Measurements from ENCODE around the gene CCNDBP1. TPM values are rescaled to one million over a fixed set of nuclear protein-coding genes. Genes with fewer than 3 reads are reported as not detected.

Gene CCNDBP1
- total RNA-seq, result 44.8 and 52.0 TPM in 2 replicates

GRCh38 chr15:43185157-43186002, at the start of gene CCNDBP1:
Gene CCNDBP1 (plus strand): TSS chr15:43185403. CDS start chr15:43185499, 96 bp downstream.

GRCh38 chr15:43220991-43221403, 35.8 kb downstream of the CCNDBP1 start, which contains the start of gene EPB42:
Gene EPB42 (minus strand): TSS chr15:43221018. CDS start chr15:43220825, 193 bp downstream.

Other genes starting within 250 kb of the CCNDBP1 start
- 36.2 and 40.0 TPM in 2 replicates for gene UBR1, start 79.4 kb upstream of the CCNDBP1 start, total RNA-seq
- gene TMEM62, start 51.8 kb upstream of the CCNDBP1 start, total RNA-seq, result 3.3 and 8.7 TPM in 2 replicates
- not detected in 2 replicates for gene EPB42, start 35.6 kb downstream of the CCNDBP1 start, total RNA-seq
- not detected in 2 replicates for gene TGM5, start 81.5 kb downstream of the CCNDBP1 start, total RNA-seq
- 0.09 TPM in 1 of 2 replicates, not detected in the other for gene TGM7, start 116.9 kb downstream of the CCNDBP1 start, total RNA-seq
- gene LCMT2, start 145.2 kb downstream of the CCNDBP1 start, total RNA-seq, result 4.1 and 9.1 TPM in 2 replicates
- 15.9 and 17.9 TPM in 2 replicates for gene ZSCAN29, start 185.6 kb downstream of the CCNDBP1 start, total RNA-seq
- gene TUBGCP4, start 185.7 kb downstream of the CCNDBP1 start, total RNA-seq, result 6.5 and 8.5 TPM in 2 replicates

All from bronchial smooth muscle cell (primary cell).